HepG2 (cell line): Measurements from ENCODE around the gene AADACL4. TPM values are rescaled to one million over a fixed set of nuclear protein-coding genes. Genes with fewer than 3 reads are reported as not detected.

ENCODE experiments used
- BRCA1 ChIP-seq: sonication (generic); formaldehyde crosslinking; IDR thresholded peaks from 2 replicates; pipeline ENCODE4 v1.4.0; 2020; ENCODE audit warnings: missing genetic modification reagents
- CC2D1A ChIP-seq: sonication (generic); formaldehyde crosslinking; IDR thresholded peaks from 2 replicates; pipeline ENCODE4 v1.8.1; 2023; ENCODE audit warnings: mild to moderate bottlenecking, missing genetic modification reagents
- CENPBD1 ChIP-seq: sonication (generic); formaldehyde crosslinking; IDR thresholded peaks from 2 replicates; pipeline ENCODE4 v1.8.0; 2022; ENCODE audit warnings: missing genetic modification reagents, low read depth, mild to moderate bottlenecking, borderline replicate concordance
- DNMT1 ChIP-seq: sonication (generic); formaldehyde crosslinking; IDR thresholded peaks from 2 replicates; pipeline ENCODE4 v1.5.1; 2020; ENCODE audit warnings: mild to moderate bottlenecking, missing genetic modification reagents
- FOXA1 ChIP-seq, 2 experiments: fragments of 450-650 bp in 1 of 2; sonication (generic) in 1 of 2; formaldehyde crosslinking in 1 of 2; IDR thresholded peaks; 2 replicates each; pipeline versions ENCODE4 v1.4.0 to v1.6.1; 2016 to 2020; ENCODE audit warnings: missing genetic modification reagents in 1 of 2
- HMG20A ChIP-seq: IDR thresholded peaks from 2 replicates; pipeline ENCODE4 v1.6.1; 2016; ENCODE audit warnings: borderline replicate concordance
- HOXD1 ChIP-seq: sonication (generic); formaldehyde crosslinking; IDR thresholded peaks from 2 replicates; pipeline ENCODE4 v1.5.0; 2020; ENCODE audit warnings: missing genetic modification reagents
- MBNL3 ChIP-seq: fragments of 250-450 bp; sonication (Bioruptor Pico); conservative IDR thresholded peaks from 2 replicates; pipeline ENCODE4 v1.8.0; 2022; ENCODE audit warnings: mild to moderate bottlenecking, inconsistent platforms
- NFE2L2 ChIP-seq: fragments of 150-350 bp; IDR thresholded peaks from 2 replicates; pipeline ENCODE4 v1.6.1; 2014; ENCODE audit warnings: low read length
- NR2F2 ChIP-seq: IDR thresholded peaks from 2 replicates; pipeline ENCODE4 v1.6.1; 2012; ENCODE audit warnings: low read depth, inconsistent platforms, borderline replicate concordance
- SETDB1 ChIP-seq: sonication (generic); formaldehyde crosslinking; IDR thresholded peaks from 2 replicates; pipeline ENCODE4 v1.5.1; 2020; ENCODE audit warnings: missing genetic modification reagents, mild to moderate bottlenecking, borderline replicate concordance
- SOX13 ChIP-seq, 3 experiments: fragments of 450-650 bp in 1 of 3; sonication (generic) in 1 of 3; formaldehyde crosslinking in 1 of 3; IDR thresholded peaks in 2 of 3; conservative IDR thresholded peaks in 1 of 3; 2 replicates each; pipeline versions ENCODE4 v1.5.0 to v1.6.1; 2016 to 2020; ENCODE audit warnings: antibody characterized with exemption in 1 of 3, mild to moderate bottlenecking in 1 of 3, missing compliant biosample characterization in 1 of 3, missing genetic modification reagents in 1 of 3, moderate library complexity in 1 of 3
- SP1 ChIP-seq, 2 experiments: fragments of 450-650 bp in 1 of 2; sonication (generic) in 1 of 2; formaldehyde crosslinking in 1 of 2; IDR thresholded peaks; 2 replicates each; pipeline versions ENCODE4 v1.4.0 to v1.6.1; 2016 to 2020; ENCODE audit warnings: missing genetic modification reagents in 1 of 2
- SP5 ChIP-seq: IDR thresholded peaks from 2 replicates; pipeline ENCODE4 v1.6.1; 2016; ENCODE audit warnings: low read depth, borderline replicate concordance
- TEAD2 ChIP-seq: sonication (generic); formaldehyde crosslinking; IDR thresholded peaks from 2 replicates; pipeline ENCODE4 v1.9.0; 2021; ENCODE audit warnings: missing genetic modification reagents
- USF2 ChIP-seq, 2 experiments: sonication (generic) in 1 of 2; formaldehyde crosslinking in 1 of 2; IDR thresholded peaks; 2 replicates each; pipeline versions ENCODE4 v1.5.1 to v1.6.1; 2011 to 2020; ENCODE audit warnings: borderline replicate concordance in 1 of 2, low read depth in 1 of 2, low read length in 1 of 2, mild to moderate bottlenecking in 1 of 2, missing genetic modification reagents in 1 of 2, moderate library complexity in 1 of 2
- XRCC5 ChIP-seq: fragments of 200-400 bp; formaldehyde crosslinking; optimal IDR thresholded peaks from 2 replicates; pipeline ENCODE3; 2017; ENCODE audit warnings: mild to moderate bottlenecking, low read length
- ZEB1 ChIP-seq: IDR thresholded peaks from 2 replicates; pipeline ENCODE4 v1.6.1; 2012; ENCODE audit warnings: mild to moderate bottlenecking, low read depth, inconsistent platforms; ENCODE audit not compliant: insufficient replicate concordance
- ZNF12 ChIP-seq: sonication (generic); formaldehyde crosslinking; IDR thresholded peaks from 2 replicates; pipeline ENCODE4 v1.5.0; 2020; ENCODE audit warnings: missing genetic modification reagents
- ZNF552 ChIP-seq: sonication (generic); formaldehyde crosslinking; IDR thresholded peaks from 2 replicates; pipeline ENCODE4 v1.9.0; 2022; ENCODE audit warnings: missing genetic modification reagents, mild to moderate bottlenecking, borderline replicate concordance
- ZNF614 ChIP-seq: IDR thresholded peaks from 2 replicates; pipeline ENCODE4 v1.6.1; 2018; ENCODE audit warnings: missing biosample characterization, missing genetic modification reagents, inconsistent platforms, borderline replicate concordance
- ZNF674 ChIP-seq: sonication (generic); formaldehyde crosslinking; IDR thresholded peaks from 2 replicates; pipeline ENCODE4 v1.5.0; 2020; ENCODE audit warnings: low read depth, mild to moderate bottlenecking, missing genetic modification reagents
- ZNF724P ChIP-seq: sonication (generic); formaldehyde crosslinking; IDR thresholded peaks from 2 replicates; pipeline ENCODE4 v1.8.0; 2022; ENCODE audit warnings: missing genetic modification reagents, borderline replicate concordance
- ZSCAN31 ChIP-seq: sonication (generic); formaldehyde crosslinking; IDR thresholded peaks from 2 replicates; pipeline ENCODE4 v1.5.0; 2020; ENCODE audit warnings: low read depth, mild to moderate bottlenecking, missing genetic modification reagents
- polyA plus RNA-seq, 8 experiments: library from polyadenylated mRNA; depleted of rRNA in 3 of 8; stranded (reverse) in 7 of 8; unstranded in 1 of 8; fragments of >200 nt; fragmentation: Illumina TruSeq in 4 of 8; extraction: Trizol in 4 of 8; gene quantifications; 2 replicates each; pipeline versions ENCODE4 v1.2.1 to v1.2.3, GENCODE V29; 2011 to 2016; ENCODE audit warnings: low read depth in 4 of 8, missing spikeins in 1 of 8, mixed read lengths in 1 of 8; ENCODE audit not compliant: insufficient read depth in 1 of 8
- total RNA-seq, 5 experiments: library from RNA; depleted of rRNA; stranded (reverse); fragments of >200 nt; fragmentation: Illumina TruSeq; extraction: Trizol; gene quantifications; 2 replicates each; pipeline ENCODE4 v1.2.3, GENCODE V29; 2016; ENCODE audit warnings: low read depth in 1 of 5
- TF ChIP-seq, protein P1 (sequence below): sonication (generic); formaldehyde crosslinking; IDR thresholded peaks from 2 replicates; pipeline ENCODE4 v1.4.0; 2020; ENCODE audit warnings: missing genetic modification reagents

AADACL4 gene
- total and polyA plus RNA-seq, 2 of the 13 experiments (the other 11 are each of a cell fraction or from before 2014, with no cell fraction given) = not detected

GRCh38 chr1:12654657-12655056, 10.8 kb downstream of the AADACL4 start (continued):
- TF ChIP-seq USF2 (IDR thresholded peaks at IDR 0.05; ENCODE audit: low read depth, low read length) (no peak), USF2 (CRISPR knock-in tag; IDR thresholded peaks at IDR 0.05; ENCODE audit: borderline replicate concordance) (peak; percentile 44; the same call in 1 of the 2 replicates), MBNL3 (CRISPR knock-in tag) (no peak), BRCA1 (no peak), XRCC5 (no peak), ZNF724P (CRISPR knock-in tag) (no peak), ZNF674 (CRISPR knock-in tag) (no peak), ZNF552 (CRISPR knock-in tag) (no peak), SP1 (IDR thresholded peaks at IDR 0.05) (no peak), SP1 (CRISPR knock-in tag; IDR thresholded peaks at IDR 0.05) (no peak), NR2F2 (peak; percentile 86), SOX13 (IDR thresholded peaks at IDR 0.05) (no peak), SOX13 (CRISPR knock-in tag; conservative IDR thresholded peaks at IDR 0.05 in 1 of 2, IDR thresholded peaks at IDR 0.05 in 1 of 2) (peak in 1 of 2 experiments; percentile 85; a peak in 2 of 4 replicates), ZNF614 (CRISPR knock-in tag) (no peak), ZNF12 (no peak), HMG20A (peak; percentile 71; the same call in 1 of the 2 replicates), CC2D1A (no peak), SP5 (peak; percentile 49; the same call in 1 of the 2 replicates), CENPBD1 (CRISPR knock-in tag) (no peak), NFE2L2 (no peak), ZEB1 (no peak), HOXD1 (CRISPR knock-in tag) (0 out of 2 replicates have a peak, but pooled peaks have one; percentile 31), DNMT1 (CRISPR knock-in tag) (no peak), ZSCAN31 (no peak), SETDB1 (no peak), FOXA1 (IDR thresholded peaks at IDR 0.05) (no peak), FOXA1 (CRISPR knock-in tag; IDR thresholded peaks at IDR 0.05) (peak; percentile 85), TEAD2 (CRISPR knock-in tag) (no peak)
- TF ChIP-seq, protein P1, sequence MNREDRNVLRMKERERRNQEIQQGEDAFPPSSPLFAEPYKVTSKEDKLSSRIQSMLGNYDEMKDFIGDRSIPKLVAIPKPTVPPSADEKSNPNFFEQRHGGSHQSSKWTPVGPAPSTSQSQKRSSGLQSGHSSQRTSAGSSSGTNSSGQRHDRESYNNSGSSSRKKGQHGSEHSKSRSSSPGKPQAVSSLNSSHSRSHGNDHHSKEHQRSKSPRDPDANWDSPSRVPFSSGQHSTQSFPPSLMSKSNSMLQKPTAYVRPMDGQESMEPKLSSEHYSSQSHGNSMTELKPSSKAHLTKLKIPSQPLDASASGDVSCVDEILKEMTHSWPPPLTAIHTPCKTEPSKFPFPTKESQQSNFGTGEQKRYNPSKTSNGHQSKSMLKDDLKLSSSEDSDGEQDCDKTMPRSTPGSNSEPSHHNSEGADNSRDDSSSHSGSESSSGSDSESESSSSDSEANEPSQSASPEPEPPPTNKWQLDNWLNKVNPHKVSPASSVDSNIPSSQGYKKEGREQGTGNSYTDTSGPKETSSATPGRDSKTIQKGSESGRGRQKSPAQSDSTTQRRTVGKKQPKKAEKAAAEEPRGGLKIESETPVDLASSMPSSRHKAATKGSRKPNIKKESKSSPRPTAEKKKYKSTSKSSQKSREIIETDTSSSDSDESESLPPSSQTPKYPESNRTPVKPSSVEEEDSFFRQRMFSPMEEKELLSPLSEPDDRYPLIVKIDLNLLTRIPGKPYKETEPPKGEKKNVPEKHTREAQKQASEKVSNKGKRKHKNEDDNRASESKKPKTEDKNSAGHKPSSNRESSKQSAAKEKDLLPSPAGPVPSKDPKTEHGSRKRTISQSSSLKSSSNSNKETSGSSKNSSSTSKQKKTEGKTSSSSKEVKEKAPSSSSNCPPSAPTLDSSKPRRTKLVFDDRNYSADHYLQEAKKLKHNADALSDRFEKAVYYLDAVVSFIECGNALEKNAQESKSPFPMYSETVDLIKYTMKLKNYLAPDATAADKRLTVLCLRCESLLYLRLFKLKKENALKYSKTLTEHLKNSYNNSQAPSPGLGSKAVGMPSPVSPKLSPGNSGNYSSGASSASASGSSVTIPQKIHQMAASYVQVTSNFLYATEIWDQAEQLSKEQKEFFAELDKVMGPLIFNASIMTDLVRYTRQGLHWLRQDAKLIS (CRISPR knock-in tag) = no peak
